C4-2B (cell line): ENCODE measurements around the gene KCNQ1.

ENCODE experiments used
- H3K27ac ChIP-seq: fragments of 450-650 bp; 2 replicates; pipeline ENCODE4 v1.5.1; 2017
- CTCF ChIP-seq: fragments of 450-650 bp; conservative IDR thresholded peaks from 2 replicates; pipeline ENCODE4 v1.5.1; 2017; ENCODE audit warnings: mild to moderate bottlenecking
- ZFX ChIP-seq: fragments of 450-650 bp; IDR thresholded peaks from 2 replicates; pipeline ENCODE4 v1.6.1; 2017

Gene KCNQ1

GRCh38 chr11:2555336-2555735 is 110.5 kb downstream of the KCNQ1 start:
- no peak overlapping the region for H3K27ac ChIP-seq
- TF ChIP-seq ZFX, result no peak
- TF ChIP-seq CTCF, result no peak

GRCh38 chr11:2555891-2556290 is 111.1 kb downstream of the KCNQ1 start:
- no peak for TF ChIP-seq ZFX
- TF ChIP-seq CTCF, result no peak
- no peak overlapping the region for H3K27ac ChIP-seq

GRCh38 chr11:2557381-2557780 is 112.6 kb downstream of the KCNQ1 start:
- H3K27ac ChIP-seq, result no peak overlapping the region
- no peak for TF ChIP-seq CTCF
- TF ChIP-seq ZFX, result no peak

- TF ChIP-seq CTCF, result no peak
- no peak for TF ChIP-seq ZFX
- H3K27ac ChIP-seq, result no peak overlapping the region
These were observed 113.6 kb downstream of the KCNQ1 start for GRCh38 chr11:2558397-2558796.

- no peak for TF ChIP-seq ZFX
- TF ChIP-seq CTCF, result no peak
- no peak overlapping the region for H3K27ac ChIP-seq
These were observed 114.2 kb downstream of the KCNQ1 start for GRCh38 chr11:2558861-2559526.

- no peak for TF ChIP-seq ZFX
- TF ChIP-seq CTCF, result no peak
- H3K27ac ChIP-seq, result no peak overlapping the region
These were observed 114.9 kb downstream of the KCNQ1 start for GRCh38 chr11:2559527-2560311.

GRCh38 chr11:2561696-2562581 is 117.1 kb downstream of the KCNQ1 start:
- no peak for TF ChIP-seq ZFX
- no peak for TF ChIP-seq CTCF
- H3K27ac ChIP-seq, result no peak overlapping the region
